ENCODE data around the gene PDK2. TPM values are rescaled to one million over a fixed set of nuclear protein-coding genes. Genes with fewer than 3 reads are reported as not detected.
A peak's percentile ranks its signal among the peaks of the same experiment; 100 is the strongest.

Gene PDK2
- total and polyA plus RNA-seq, 9 of the 15 experiments (the other 6 are each of a cell fraction or from before 2014, with no cell fraction given) = 0.03 to 2.5 (median 1.4) TPM

DNA sequence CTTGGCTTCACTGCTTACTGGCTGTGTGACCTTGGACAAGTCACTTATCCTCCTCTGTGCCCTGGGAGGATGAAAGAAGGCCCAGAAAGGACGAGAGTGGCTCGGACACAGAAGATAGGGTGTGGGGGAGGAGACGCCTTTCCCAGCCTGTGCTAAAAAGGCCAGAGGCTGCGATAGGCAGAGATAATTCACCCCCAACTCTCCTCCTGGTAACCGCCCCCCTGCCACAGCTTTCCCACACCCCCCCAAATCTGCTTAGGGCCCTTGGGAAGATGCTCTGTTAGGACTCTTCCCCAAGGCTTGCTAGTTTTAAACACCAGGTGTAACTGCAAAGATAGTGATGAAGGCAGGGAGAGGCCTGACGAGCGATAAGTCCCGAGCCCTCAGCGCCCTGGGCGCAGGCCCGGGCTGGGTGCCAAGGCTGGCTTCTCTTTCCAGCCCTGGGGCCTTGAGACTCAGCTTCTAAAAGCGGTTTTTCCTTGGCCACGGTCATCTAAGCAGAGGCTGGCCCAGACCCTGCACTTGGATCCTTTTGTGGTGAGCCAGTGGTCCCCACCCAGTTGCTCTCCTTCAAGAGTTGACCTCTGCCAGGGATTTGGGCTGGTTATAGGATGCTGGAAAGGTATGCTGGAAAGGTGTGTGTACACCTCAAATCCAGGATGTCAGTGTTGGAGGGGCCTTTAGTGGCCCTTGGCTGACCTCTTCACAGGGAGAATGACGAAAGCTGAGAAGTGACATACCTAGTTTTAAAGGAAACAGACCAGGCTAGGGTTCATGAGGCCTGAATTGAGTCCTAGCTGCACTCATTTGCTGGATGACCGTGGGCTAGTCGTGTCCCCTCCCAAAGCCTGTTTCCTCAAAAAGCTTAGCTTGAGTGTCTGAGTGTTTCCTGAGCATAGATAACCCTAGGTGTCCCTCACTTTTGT lies 58.8 kb downstream of the PDK2 start (continued):
- no peak for TF ChIP-seq THRAP3 (IDR thresholded peaks at IDR 0.05; ENCODE audit: borderline replicate concordance)
- no peak for TF ChIP-seq TARDBP (IDR thresholded peaks at IDR 0.05)
- no peak for TF ChIP-seq RAD21 (CRISPR knock-in tag; conservative IDR thresholded peaks at IDR 0.05 in 1 of 2, IDR thresholded peaks at IDR 0.05 in 1 of 2)
- peak; percentile 90 for TF ChIP-seq ZBTB17 (CRISPR knock-in tag; IDR thresholded peaks at IDR 0.05)
- peak; percentile 75 to 82 for TF ChIP-seq NRF1 (conservative IDR thresholded peaks at IDR 0.05 in 1 of 2, IDR thresholded peaks at IDR 0.05 in 1 of 2)
- TF ChIP-seq, protein P1, sequence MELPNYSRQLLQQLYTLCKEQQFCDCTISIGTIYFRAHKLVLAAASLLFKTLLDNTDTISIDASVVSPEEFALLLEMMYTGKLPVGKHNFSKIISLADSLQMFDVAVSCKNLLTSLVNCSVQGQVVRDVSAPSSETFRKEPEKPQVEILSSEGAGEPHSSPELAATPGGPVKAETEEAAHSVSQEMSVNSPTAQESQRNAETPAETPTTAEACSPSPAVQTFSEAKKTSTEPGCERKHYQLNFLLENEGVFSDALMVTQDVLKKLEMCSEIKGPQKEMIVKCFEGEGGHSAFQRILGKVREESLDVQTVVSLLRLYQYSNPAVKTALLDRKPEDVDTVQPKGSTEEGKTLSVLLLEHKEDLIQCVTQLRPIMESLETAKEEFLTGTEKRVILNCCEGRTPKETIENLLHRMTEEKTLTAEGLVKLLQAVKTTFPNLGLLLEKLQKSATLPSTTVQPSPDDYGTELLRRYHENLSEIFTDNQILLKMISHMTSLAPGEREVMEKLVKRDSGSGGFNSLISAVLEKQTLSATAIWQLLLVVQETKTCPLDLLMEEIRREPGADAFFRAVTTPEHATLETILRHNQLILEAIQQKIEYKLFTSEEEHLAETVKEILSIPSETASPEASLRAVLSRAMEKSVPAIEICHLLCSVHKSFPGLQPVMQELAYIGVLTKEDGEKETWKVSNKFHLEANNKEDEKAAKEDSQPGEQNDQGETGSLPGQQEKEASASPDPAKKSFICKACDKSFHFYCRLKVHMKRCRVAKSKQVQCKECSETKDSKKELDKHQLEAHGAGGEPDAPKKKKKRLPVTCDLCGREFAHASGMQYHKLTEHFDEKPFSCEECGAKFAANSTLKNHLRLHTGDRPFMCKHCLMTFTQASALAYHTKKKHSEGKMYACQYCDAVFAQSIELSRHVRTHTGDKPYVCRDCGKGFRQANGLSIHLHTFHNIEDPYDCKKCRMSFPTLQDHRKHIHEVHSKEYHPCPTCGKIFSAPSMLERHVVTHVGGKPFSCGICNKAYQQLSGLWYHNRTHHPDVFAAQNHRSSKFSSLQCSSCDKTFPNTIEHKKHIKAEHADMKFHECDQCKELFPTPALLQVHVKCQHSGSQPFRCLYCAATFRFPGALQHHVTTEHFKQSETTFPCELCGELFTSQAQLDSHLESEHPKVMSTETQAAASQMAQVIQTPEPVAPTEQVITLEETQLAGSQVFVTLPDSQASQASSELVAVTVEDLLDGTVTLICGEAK (IDR thresholded peaks at IDR 0.05) = no peak
- TF ChIP-seq, protein P1 (CRISPR knock-in tag; IDR thresholded peaks at IDR 0.05) = no peak
- TF ChIP-seq ZBTB8A (IDR thresholded peaks at IDR 0.05; ENCODE audit: partially characterized antibody) = no peak
- no peak for TF ChIP-seq EP400 (IDR thresholded peaks at IDR 0.05)
- TF ChIP-seq POLR2AphosphoS5 (IDR thresholded peaks at IDR 0.05; ENCODE audit: control insufficient read depth, insufficient read depth, low read depth, low read length) = peak; percentile 61; the same call in 1 of the 2 replicates
- TF ChIP-seq, protein P2, sequence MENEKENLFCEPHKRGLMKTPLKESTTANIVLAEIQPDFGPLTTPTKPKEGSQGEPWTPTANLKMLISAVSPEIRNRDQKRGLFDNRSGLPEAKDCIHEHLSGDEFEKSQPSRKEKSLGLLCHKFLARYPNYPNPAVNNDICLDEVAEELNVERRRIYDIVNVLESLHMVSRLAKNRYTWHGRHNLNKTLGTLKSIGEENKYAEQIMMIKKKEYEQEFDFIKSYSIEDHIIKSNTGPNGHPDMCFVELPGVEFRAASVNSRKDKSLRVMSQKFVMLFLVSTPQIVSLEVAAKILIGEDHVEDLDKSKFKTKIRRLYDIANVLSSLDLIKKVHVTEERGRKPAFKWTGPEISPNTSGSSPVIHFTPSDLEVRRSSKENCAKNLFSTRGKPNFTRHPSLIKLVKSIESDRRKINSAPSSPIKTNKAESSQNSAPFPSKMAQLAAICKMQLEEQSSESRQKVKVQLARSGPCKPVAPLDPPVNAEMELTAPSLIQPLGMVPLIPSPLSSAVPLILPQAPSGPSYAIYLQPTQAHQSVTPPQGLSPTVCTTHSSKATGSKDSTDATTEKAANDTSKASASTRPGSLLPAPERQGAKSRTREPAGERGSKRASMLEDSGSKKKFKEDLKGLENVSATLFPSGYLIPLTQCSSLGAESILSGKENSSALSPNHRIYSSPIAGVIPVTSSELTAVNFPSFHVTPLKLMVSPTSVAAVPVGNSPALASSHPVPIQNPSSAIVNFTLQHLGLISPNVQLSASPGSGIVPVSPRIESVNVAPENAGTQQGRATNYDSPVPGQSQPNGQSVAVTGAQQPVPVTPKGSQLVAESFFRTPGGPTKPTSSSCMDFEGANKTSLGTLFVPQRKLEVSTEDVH (IDR thresholded peaks at IDR 0.05; ENCODE audit: low read depth, partially characterized antibody) = no peak
- peak; percentile 79 for TF ChIP-seq SMARCE1 (IDR thresholded peaks at IDR 0.05)
- no peak for TF ChIP-seq PTRF (tag; IDR thresholded peaks at IDR 0.05)

Measured in K562 (cell line).